ENCODE measurements around the gene C10orf88.
A peak's percentile ranks its signal among the peaks of the same experiment; 100 is the strongest.

GRCh38 chr10:122953902-122954730 lies at the start of gene C10orf88:
- TF ChIP-seq CTCF (IDR thresholded peaks at IDR 0.05) (peak in 2 of 4 experiments; percentile 8 to 39), POLR2A (IDR thresholded peaks at IDR 0.05) (no peak)

All from uterus (tissue), 2 donors.